HepG2 (cell line): ENCODE results near the gene SMG5. TPM values are rescaled to one million over a fixed set of nuclear protein-coding genes. Genes with fewer than 3 reads are reported as not detected.

ENCODE experiments used
- ATAC-seq: fragments of 200-7000 bp; cut with Tn5 transposase; 3 replicates; pipeline ENCODE4 v1.9.1; 2020; ENCODE audit warnings: mild to moderate bottlenecking, moderate library complexity
- BruUV-seq: library from RNA; stranded (reverse); fragments of 400-500 nt; replicated peaks from 2 replicates; lab custom pipeline; 2021; lab: Mats Ljungman, UMichigan
- CTCF ChIA-PET: fragments of 300-600 bp; formaldehyde crosslinking; extraction: SDS; loops from one replicate; lab custom pipeline; 2021; ENCODE audit warnings: low total read pairs, inconsistent platforms, low intra/inter-chr PET ratio; lab: Yijun Ruan, JAX
- POLR2A ChIA-PET: fragments of 350-600 bp; sonication (Branson Sonifier 250); formaldehyde crosslinking; loops from one replicate; lab custom pipeline; 2020; ENCODE audit warnings: antibody characterized with exemption, inconsistent platforms; lab: Yijun Ruan, JAX
- DNase-seq: peaks from one replicate; pipeline ENCODE4 v3.0.0-alpha.2; 2015; ENCODE audit warnings: low spot score
- FAIRE-seq: peaks from 3 replicates; lab custom pipeline; 2011; peaks lifted over from hg19 to GRCh38; lab: Jason Lieb, UNC
- H2AFZ ChIP-seq: one replicate; pipeline ENCODE4 v1.6.1; 2011; ENCODE audit warnings: low read length, inconsistent platforms
- H3K27ac ChIP-seq: fragments of 300-600 bp; 3 replicates; pipeline ENCODE4 v1.8.0; 2011; ENCODE audit warnings: mixed run types, mild to moderate bottlenecking, mixed read lengths, low read length, inconsistent platforms; ENCODE audit not compliant: insufficient read depth; ENCODE audit errors: extremely low read length
- H3K27me3 ChIP-seq, 2 experiments: fragments of 200-600 bp in 1 of 2; 2 replicates in 1 of 2; 3 replicates in 1 of 2; pipeline versions ENCODE4 v1.6.0 to v1.8.0; 2011; ENCODE audit warnings: low read length in 2 of 2, mild to moderate bottlenecking in 2 of 2, moderate library complexity in 2 of 2, inconsistent platforms in 1 of 2; ENCODE audit not compliant: insufficient read depth in 2 of 2, control insufficient read depth in 1 of 2
- H3K36me3 ChIP-seq, 2 experiments: fragments of 200-600 bp in 1 of 2; replicated peaks in 1 of 2; 2 replicates in 1 of 2; 3 replicates in 1 of 2; pipeline versions ENCODE4 v1.5.1 to v1.8.0; 2011; ENCODE audit warnings: low read length in 2 of 2, inconsistent platforms in 1 of 2; ENCODE audit not compliant: insufficient read depth in 2 of 2, control insufficient read depth in 1 of 2
- H3K4me1 ChIP-seq: 2 replicates; pipeline ENCODE4 v1.5.1; 2012; ENCODE audit warnings: low read length, inconsistent platforms; ENCODE audit not compliant: insufficient read depth
- H3K4me2 ChIP-seq: 2 replicates; pipeline ENCODE4 v1.6.0; 2011; ENCODE audit warnings: low read depth, low read length, inconsistent platforms
- H3K4me3 ChIP-seq, 3 experiments: fragments of 200-600 bp in 1 of 3; sonication (generic), shearing (Covaris generic) in 1 of 3; replicated peaks in 1 of 3; 2 replicates each; pipeline ENCODE4 v1.5.1; 2011 to 2016; ENCODE audit warnings: low read length in 3 of 3, inconsistent platforms in 2 of 3, low read depth in 2 of 3, mild to moderate bottlenecking in 2 of 3, control low read depth in 1 of 3, mixed read lengths in 1 of 3; ENCODE audit not compliant: insufficient read depth in 1 of 3
- H3K79me2 ChIP-seq: one replicate; pipeline ENCODE4 v1.6.1; 2011; ENCODE audit warnings: low read length, inconsistent platforms; ENCODE audit not compliant: insufficient read depth
- H3K9ac ChIP-seq: 2 replicates; pipeline ENCODE4 v1.6.0; 2011; ENCODE audit warnings: mild to moderate bottlenecking, low read depth, low read length, inconsistent platforms; ENCODE audit not compliant: insufficient read depth
- H3K9me3 ChIP-seq: 2 replicates; pipeline ENCODE4 v1.5.1; 2012; ENCODE audit warnings: mild to moderate bottlenecking, low read length
- H4K20me1 ChIP-seq: 2 replicates; pipeline ENCODE4 v1.6.0; 2011; ENCODE audit warnings: inconsistent platforms, mild to moderate bottlenecking, low read length, moderate library complexity; ENCODE audit not compliant: insufficient read depth
- AHR ChIP-seq: IDR thresholded peaks from 2 replicates; pipeline ENCODE4 v1.6.1; 2018; ENCODE audit warnings: missing genetic modification reagents, missing compliant biosample characterization
- CBFB ChIP-seq: sonication (generic); formaldehyde crosslinking; IDR thresholded peaks from 2 replicates; pipeline ENCODE4 v1.4.0; 2020; ENCODE audit warnings: missing genetic modification reagents
- FLYWCH1 ChIP-seq: sonication (generic); formaldehyde crosslinking; IDR thresholded peaks from 2 replicates; pipeline ENCODE4 v1.8.1; 2023; ENCODE audit warnings: mild to moderate bottlenecking, missing genetic modification reagents
- JUN ChIP-seq: sonication (generic); formaldehyde crosslinking; IDR thresholded peaks from 2 replicates; pipeline ENCODE4 v1.4.0; 2020; ENCODE audit warnings: mild to moderate bottlenecking, missing genetic modification reagents
- KDM5B ChIP-seq: sonication (generic); formaldehyde crosslinking; IDR thresholded peaks from 2 replicates; pipeline ENCODE4 v1.4.0; 2020; ENCODE audit warnings: missing genetic modification reagents, mild to moderate bottlenecking, borderline replicate concordance
- KLF11 ChIP-seq: IDR thresholded peaks from 2 replicates; pipeline ENCODE4 v1.6.1; 2016; ENCODE audit warnings: missing compliant biosample characterization
- MED13 ChIP-seq: sonication (generic); formaldehyde crosslinking; IDR thresholded peaks from 2 replicates; pipeline ENCODE4 v1.5.0; 2020; ENCODE audit warnings: missing genetic modification reagents
- NFATC3 ChIP-seq: sonication (generic); formaldehyde crosslinking; IDR thresholded peaks from 2 replicates; pipeline ENCODE4 v1.5.1; 2020; ENCODE audit warnings: mild to moderate bottlenecking, missing genetic modification reagents
- PAF1 ChIP-seq: IDR thresholded peaks from 2 replicates; pipeline ENCODE4 v1.6.1; 2016; ENCODE audit warnings: missing genetic modification reagents, missing compliant biosample characterization
- ZNF431 ChIP-seq: sonication (generic); formaldehyde crosslinking; IDR thresholded peaks from 2 replicates; pipeline ENCODE4 v1.9.0; 2022; ENCODE audit warnings: missing genetic modification reagents, low read depth, mild to moderate bottlenecking, borderline replicate concordance
- ZNF772 ChIP-seq: sonication (generic); formaldehyde crosslinking; IDR thresholded peaks from 2 replicates; pipeline ENCODE4 v1.5.0; 2020; ENCODE audit warnings: mild to moderate bottlenecking, missing genetic modification reagents
- WGBS: methylation state at CpG from one replicate; pipeline ENCODE4 v1.1.6; 2017; ENCODE audit warnings: low lambda C conversion rate; 5-methylcytosine and 5-hydroxymethylcytosine counted together
- in situ Hi-C: cut with HindIII; loops from 2 replicates; pipeline ENCODE4 v1.10.0; 2017; ENCODE audit warnings: low pct_unique_long_range_greater_than_20kb; ENCODE audit not compliant: extremely low pct_ligation_motif_present
- intact Hi-C: fragments of 100-400 bp; cut with micrococcal nuclease; formaldehyde crosslinking; loops from one replicate; pipeline ENCODE4 v1.10.0; 2022; ENCODE audit not compliant: unreplicated experiment
- polyA plus RNA-seq, 8 experiments: library from polyadenylated mRNA; depleted of rRNA in 3 of 8; stranded (reverse) in 7 of 8; unstranded in 1 of 8; fragments of >200 nt; fragmentation: Illumina TruSeq in 4 of 8; extraction: Trizol in 4 of 8; gene quantifications; 2 replicates each; pipeline versions ENCODE4 v1.2.1 to v1.2.3, GENCODE V29; 2011 to 2016; ENCODE audit warnings: low read depth in 4 of 8, missing spikeins in 1 of 8, mixed read lengths in 1 of 8; ENCODE audit not compliant: insufficient read depth in 1 of 8
- total RNA-seq, 5 experiments: library from RNA; depleted of rRNA; stranded (reverse); fragments of >200 nt; fragmentation: Illumina TruSeq; extraction: Trizol; gene quantifications; 2 replicates each; pipeline ENCODE4 v1.2.3, GENCODE V29; 2016; ENCODE audit warnings: low read depth in 1 of 5
- TF ChIP-seq, protein P1 (sequence below): sonication (generic); formaldehyde crosslinking; IDR thresholded peaks from 2 replicates; pipeline ENCODE4 v1.5.1; 2020; ENCODE audit warnings: missing genetic modification reagents, mild to moderate bottlenecking, borderline replicate concordance

The SMG5 gene
- total and polyA plus RNA-seq, 2 of the 13 experiments (the other 11 are each of a cell fraction or from before 2014, with no cell fraction given): 50.5 to 84.0 TPM

DNA sequence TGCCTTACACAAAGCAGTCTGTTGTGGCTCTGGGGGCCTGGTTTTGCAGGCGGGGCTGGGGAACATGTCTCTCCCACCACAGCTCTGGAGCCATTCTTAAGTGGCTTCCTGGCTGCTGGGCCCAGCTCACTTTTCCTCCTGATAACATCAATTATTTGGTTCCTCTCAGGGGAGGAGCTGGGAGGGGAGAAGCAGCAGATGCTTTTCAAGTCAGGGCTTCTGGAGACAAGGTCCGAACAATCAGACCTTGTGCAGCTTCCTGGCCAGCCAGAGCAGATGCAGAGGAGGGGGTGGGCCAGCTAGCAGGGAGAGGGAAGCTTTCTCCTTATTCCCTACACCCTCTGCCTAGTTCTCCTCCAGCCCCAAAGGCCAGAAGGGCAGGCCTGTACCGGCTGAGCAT, 31.1 kb downstream of the SMG5 start:
- Histone ChIP-seq H3K4me1 (peaks cover 18% of the 10 kb centered on the region), H3K36me3 (peaks cover 32 to 60% of the 10 kb centered on the region in 2 experiments; a peak in 4 of 5 replicates), H2AFZ (no peak overlapping the region), H3K27ac (no peak overlapping the region), H3K9me3 (no peaks in the 10 kb centered on the region)
- intact Hi-C loops: no loop called here
- no peak for ATAC-seq
- CTCF ChIA-PET: no interaction called here
- POLR2A ChIA-PET: no interaction called here
- no peak for FAIRE-seq
- in situ Hi-C loops: no loop called here
- no peak for TF ChIP-seq KDM5B (CRISPR knock-in tag)
- no peak for TF ChIP-seq ZNF431
- TF ChIP-seq, protein P1, sequence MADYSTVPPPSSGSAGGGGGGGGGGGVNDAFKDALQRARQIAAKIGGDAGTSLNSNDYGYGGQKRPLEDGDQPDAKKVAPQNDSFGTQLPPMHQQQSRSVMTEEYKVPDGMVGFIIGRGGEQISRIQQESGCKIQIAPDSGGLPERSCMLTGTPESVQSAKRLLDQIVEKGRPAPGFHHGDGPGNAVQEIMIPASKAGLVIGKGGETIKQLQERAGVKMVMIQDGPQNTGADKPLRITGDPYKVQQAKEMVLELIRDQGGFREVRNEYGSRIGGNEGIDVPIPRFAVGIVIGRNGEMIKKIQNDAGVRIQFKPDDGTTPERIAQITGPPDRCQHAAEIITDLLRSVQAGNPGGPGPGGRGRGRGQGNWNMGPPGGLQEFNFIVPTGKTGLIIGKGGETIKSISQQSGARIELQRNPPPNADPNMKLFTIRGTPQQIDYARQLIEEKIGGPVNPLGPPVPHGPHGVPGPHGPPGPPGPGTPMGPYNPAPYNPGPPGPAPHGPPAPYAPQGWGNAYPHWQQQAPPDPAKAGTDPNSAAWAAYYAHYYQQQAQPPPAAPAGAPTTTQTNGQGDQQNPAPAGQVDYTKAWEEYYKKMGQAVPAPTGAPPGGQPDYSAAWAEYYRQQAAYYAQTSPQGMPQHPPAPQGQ (CRISPR knock-in tag): no peak
- TF ChIP-seq ZNF772: no peak
- TF ChIP-seq MED13 (CRISPR knock-in tag): no peak
- TF ChIP-seq FLYWCH1: no peak
- TF ChIP-seq PAF1: no peak
- TF ChIP-seq KLF11 (CRISPR knock-in tag): no peak
- no peak for TF ChIP-seq NFATC3 (CRISPR knock-in tag)
- no peak for TF ChIP-seq CBFB
- TF ChIP-seq AHR (CRISPR knock-in tag): no peak
- TF ChIP-seq JUN (CRISPR knock-in tag): no peak
- TF ChIP-seq, all 625 proteins: peak for 0
- WGBS: 89% methylated on average over 2 of the region's 3 CpGs
- H3K4me3 ChIP-seq: no peak overlapping the region
- BruUV-seq: no TSS peak
- DNase-seq: no peak
- no peak overlapping the region for H3K4me2 ChIP-seq
- no peaks in the 10 kb centered on the region for H3K79me2 ChIP-seq
- no peaks in the 10 kb centered on the region for H4K20me1 ChIP-seq
- H3K27me3 ChIP-seq: no peaks in the 10 kb centered on the region
- no peak overlapping the region for H3K9ac ChIP-seq
